Activated naive CD4-positive, alpha-beta T cell treated with anti-CD3 and anti-CD28 coated beads, Interleukin-2, amount 50 U/mL, for 24 hours (primary cell): ENCODE data around the gene CNOT4.
"Not testable (repeated sequence)": the region's sequence is repeated elsewhere in the genome, so short reads cannot be mapped to it uniquely, and the experiment has no call there.

Experiments used
- H3K27ac Mint-ChIP-seq: one replicate; pipeline ENCODE4 v1.8.0; 2021; ENCODE audit warnings: mild to moderate bottlenecking, mixed read lengths
- H3K27me3 Mint-ChIP-seq: one replicate; pipeline ENCODE4 v1.8.0; 2021; ENCODE audit warnings: mixed read lengths
- H3K36me3 Mint-ChIP-seq: one replicate; pipeline ENCODE4 v1.8.0; 2021; ENCODE audit warnings: mixed read lengths
- H3K4me1 Mint-ChIP-seq: one replicate; pipeline ENCODE4 v1.8.0; 2021; ENCODE audit warnings: mixed read lengths
- H3K4me3 Mint-ChIP-seq: one replicate; pipeline ENCODE4 v1.8.0; 2021; ENCODE audit warnings: mild to moderate bottlenecking, mixed read lengths
- H3K9me3 Mint-ChIP-seq: one replicate; pipeline ENCODE4 v1.8.0; 2021; ENCODE audit warnings: mixed read lengths

The CNOT4 gene

GRCh38 chr7:135327458-135327857 lies 182.4 kb downstream of the CNOT4 start:
- H3K4me3 Mint-ChIP-seq, result no peak overlapping the region
- no peaks in the 10 kb centered on the region for H3K27me3 Mint-ChIP-seq
- no peaks in the 10 kb centered on the region for H3K4me1 Mint-ChIP-seq
- no peak overlapping the region for H3K27ac Mint-ChIP-seq
- no peaks in the 10 kb centered on the region for H3K9me3 Mint-ChIP-seq
- H3K36me3 Mint-ChIP-seq, result peaks cover 1% of the 10 kb centered on the region

DNA sequence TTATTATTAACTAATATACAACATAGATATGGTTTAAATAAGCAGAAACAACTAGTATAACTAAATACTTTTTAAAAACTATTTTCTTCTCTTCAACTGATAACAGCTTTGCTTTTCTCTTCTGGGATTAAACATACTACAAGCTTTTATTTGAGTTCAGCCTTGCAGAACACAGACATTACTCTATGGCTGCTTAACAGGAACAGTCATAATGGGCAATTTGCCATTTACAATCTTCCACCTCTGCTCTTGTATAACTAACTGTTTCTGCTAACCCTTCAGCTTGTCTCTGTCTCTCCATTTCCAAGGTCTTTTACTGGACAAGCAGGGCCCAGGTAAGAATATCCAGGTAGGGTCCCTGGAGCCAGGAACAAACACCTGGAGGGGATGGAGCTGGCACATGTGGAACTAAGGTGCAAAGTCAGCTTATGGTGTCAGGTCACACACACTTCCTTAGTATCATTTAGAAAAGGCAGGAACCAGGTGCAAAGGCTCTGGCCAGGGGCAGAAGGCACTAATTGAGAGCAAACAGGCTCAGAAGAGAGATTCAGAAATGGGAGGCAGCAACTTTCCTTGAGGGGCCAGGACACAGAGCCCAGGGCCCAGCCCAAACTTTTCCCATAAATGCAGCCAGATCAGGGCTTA lies 183.1 kb downstream of the CNOT4 start:
- no peaks in the 10 kb centered on the region for H3K4me1 Mint-ChIP-seq
- H3K9me3 Mint-ChIP-seq, result no peaks in the 10 kb centered on the region
- H3K4me3 Mint-ChIP-seq, result no peak overlapping the region
- peaks cover 1% of the 10 kb centered on the region for H3K36me3 Mint-ChIP-seq
- H3K27me3 Mint-ChIP-seq, result no peaks in the 10 kb centered on the region
- no peak overlapping the region for H3K27ac Mint-ChIP-seq

GRCh38 chr7:135322571-135323340 lies 187.1 kb downstream of the CNOT4 start:
- H3K4me1 Mint-ChIP-seq, result no peaks in the 10 kb centered on the region
- H3K27me3 Mint-ChIP-seq, result no peaks in the 10 kb centered on the region
- no peaks in the 10 kb centered on the region for H3K36me3 Mint-ChIP-seq
- no peak overlapping the region for H3K4me3 Mint-ChIP-seq
- no peak overlapping the region for H3K27ac Mint-ChIP-seq
- H3K9me3 Mint-ChIP-seq, result no peaks in the 10 kb centered on the region

GRCh38 chr7:135321556-135321955 lies 188.3 kb downstream of the CNOT4 start:
- H3K4me3 Mint-ChIP-seq, result no peak overlapping the region
- no peaks in the 10 kb centered on the region for H3K27me3 Mint-ChIP-seq
- H3K27ac Mint-ChIP-seq, result no peak overlapping the region
- H3K9me3 Mint-ChIP-seq, result no peaks in the 10 kb centered on the region
- no peaks in the 10 kb centered on the region for H3K36me3 Mint-ChIP-seq
- H3K4me1 Mint-ChIP-seq, result no peaks in the 10 kb centered on the region

GRCh38 chr7:135320953-135321352 lies 188.9 kb downstream of the CNOT4 start:
- not testable (repeated sequence) for H3K9me3 Mint-ChIP-seq, H3K36me3 Mint-ChIP-seq, H3K27me3 Mint-ChIP-seq, H3K4me1 Mint-ChIP-seq, H3K27ac Mint-ChIP-seq, H3K4me3 Mint-ChIP-seq

DNA sequence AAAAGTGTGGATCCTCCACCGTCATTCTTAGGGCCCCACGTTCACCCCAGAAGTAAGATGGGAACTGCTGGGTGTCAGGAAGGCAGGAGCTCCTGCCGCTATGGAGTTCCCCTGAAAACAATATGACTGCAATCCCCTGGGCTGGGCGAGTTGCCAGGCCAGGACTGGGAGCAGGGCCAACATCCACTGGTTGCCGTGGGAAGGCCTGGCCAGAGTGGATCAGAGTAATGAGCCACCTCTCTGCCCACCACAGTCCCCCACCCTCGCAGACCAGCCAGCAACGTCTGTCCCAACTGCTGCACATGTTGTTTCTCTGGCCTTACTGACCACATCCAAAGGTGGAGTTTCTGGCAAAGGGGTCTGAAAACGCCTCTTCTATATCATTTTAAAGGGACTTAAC lies 189.6 kb downstream of the CNOT4 start:
- no peaks in the 10 kb centered on the region for H3K4me1 Mint-ChIP-seq
- H3K27me3 Mint-ChIP-seq, result no peaks in the 10 kb centered on the region
- H3K27ac Mint-ChIP-seq, result no peak overlapping the region
- H3K4me3 Mint-ChIP-seq, result no peak overlapping the region
- H3K36me3 Mint-ChIP-seq, result no peaks in the 10 kb centered on the region
- no peaks in the 10 kb centered on the region for H3K9me3 Mint-ChIP-seq

DNA sequence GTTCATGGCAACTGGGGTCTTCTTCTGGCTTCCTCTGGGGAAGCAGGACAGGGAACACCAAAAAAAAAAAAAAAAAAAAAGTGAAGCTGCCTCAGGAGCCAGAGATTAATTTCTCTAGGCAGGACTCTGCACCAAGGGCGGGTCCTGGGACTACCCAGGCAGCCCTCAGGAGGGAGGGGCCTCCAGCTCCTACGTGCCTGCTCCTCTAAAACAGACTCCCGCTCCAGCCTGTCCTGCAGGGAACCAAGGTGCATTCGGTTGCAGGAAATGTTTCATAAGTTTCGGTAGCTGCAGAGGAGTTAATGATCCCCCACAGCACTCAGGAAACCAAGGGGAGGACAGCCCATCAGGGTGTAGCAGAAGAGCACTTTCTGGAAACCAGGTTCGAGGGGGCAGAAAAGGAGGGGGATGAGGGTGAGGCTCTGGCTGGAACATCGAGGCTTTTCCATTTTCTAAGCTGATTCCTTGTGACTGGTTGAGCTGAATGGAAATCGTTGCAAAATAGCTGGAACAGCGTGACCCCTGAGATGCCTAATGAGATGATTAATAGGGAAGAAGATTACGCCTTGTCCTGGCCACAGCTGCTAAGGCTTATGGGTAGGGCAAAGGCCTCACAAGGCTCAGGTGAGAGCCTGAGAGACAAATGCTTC lies 192.1 kb downstream of the CNOT4 start:
- H3K36me3 Mint-ChIP-seq, result no peaks in the 10 kb centered on the region
- no peaks in the 10 kb centered on the region for H3K4me1 Mint-ChIP-seq
- no peaks in the 10 kb centered on the region for H3K9me3 Mint-ChIP-seq
- H3K27ac Mint-ChIP-seq, result no peak overlapping the region
- no peak overlapping the region for H3K4me3 Mint-ChIP-seq
- no peaks in the 10 kb centered on the region for H3K27me3 Mint-ChIP-seq

DNA sequence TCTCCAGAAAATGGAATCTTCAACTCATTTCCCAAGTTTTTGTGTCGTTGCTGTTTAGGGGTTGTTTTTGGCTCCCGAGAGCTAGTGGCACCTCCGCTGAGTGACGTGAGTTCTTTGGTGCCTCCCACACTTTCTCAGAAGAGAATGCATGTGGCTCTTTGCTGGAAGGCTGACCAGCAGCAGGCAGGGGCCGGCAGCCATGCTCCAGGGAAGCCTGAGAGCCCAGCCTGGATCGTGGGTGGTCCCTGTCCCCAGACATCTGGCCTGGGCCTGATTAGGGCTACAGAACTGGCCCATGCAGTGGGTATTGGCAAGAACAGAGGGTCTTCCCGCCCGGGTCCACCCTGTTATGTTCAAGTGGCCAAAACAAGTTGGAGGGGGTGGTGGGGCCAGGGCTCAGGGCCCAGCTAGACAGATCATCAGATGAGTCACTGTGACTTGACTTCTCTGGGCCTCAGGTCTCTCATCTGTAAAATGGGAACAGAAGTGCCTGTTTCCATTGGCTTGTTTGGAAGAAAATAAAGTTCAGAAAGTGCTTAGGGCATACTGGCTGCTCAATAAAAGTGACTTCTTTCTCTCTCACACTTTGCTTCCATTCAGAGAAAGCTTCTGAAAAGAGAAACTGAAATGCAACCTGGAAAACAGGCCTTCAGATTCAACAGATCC lies 193.1 kb downstream of the CNOT4 start:
- no peaks in the 10 kb centered on the region for H3K36me3 Mint-ChIP-seq

GRCh38 chr7:135313971-135314370 lies 195.9 kb downstream of the CNOT4 start:
- H3K4me1 Mint-ChIP-seq, result no peaks in the 10 kb centered on the region
- no peaks in the 10 kb centered on the region for H3K9me3 Mint-ChIP-seq
- H3K4me3 Mint-ChIP-seq, result no peak overlapping the region
- no peak overlapping the region for H3K27ac Mint-ChIP-seq
- H3K27me3 Mint-ChIP-seq, result no peaks in the 10 kb centered on the region
- no peaks in the 10 kb centered on the region for H3K36me3 Mint-ChIP-seq

More for the DNA sequence above, 193.1 kb downstream of the CNOT4 start:
- Mint-ChIP-seq H3K9me3 (no peaks in the 10 kb centered on the region), H3K4me1 (no peaks in the 10 kb centered on the region), H3K27ac (no peak overlapping the region), H3K4me3 (no peak overlapping the region), H3K27me3 (no peaks in the 10 kb centered on the region)
